ENCODE results near the gene PDSS2. TPM values are rescaled to one million over a fixed set of nuclear protein-coding genes. Genes with fewer than 3 reads are reported as not detected.

Gene PDSS2
- total RNA-seq, 1 donor from 2014 or later: 15.2 TPM

- H3K27me3 Mint-ChIP-seq: peaks cover 17% of the 10 kb centered on the region
- TF ChIP-seq, protein P1, sequence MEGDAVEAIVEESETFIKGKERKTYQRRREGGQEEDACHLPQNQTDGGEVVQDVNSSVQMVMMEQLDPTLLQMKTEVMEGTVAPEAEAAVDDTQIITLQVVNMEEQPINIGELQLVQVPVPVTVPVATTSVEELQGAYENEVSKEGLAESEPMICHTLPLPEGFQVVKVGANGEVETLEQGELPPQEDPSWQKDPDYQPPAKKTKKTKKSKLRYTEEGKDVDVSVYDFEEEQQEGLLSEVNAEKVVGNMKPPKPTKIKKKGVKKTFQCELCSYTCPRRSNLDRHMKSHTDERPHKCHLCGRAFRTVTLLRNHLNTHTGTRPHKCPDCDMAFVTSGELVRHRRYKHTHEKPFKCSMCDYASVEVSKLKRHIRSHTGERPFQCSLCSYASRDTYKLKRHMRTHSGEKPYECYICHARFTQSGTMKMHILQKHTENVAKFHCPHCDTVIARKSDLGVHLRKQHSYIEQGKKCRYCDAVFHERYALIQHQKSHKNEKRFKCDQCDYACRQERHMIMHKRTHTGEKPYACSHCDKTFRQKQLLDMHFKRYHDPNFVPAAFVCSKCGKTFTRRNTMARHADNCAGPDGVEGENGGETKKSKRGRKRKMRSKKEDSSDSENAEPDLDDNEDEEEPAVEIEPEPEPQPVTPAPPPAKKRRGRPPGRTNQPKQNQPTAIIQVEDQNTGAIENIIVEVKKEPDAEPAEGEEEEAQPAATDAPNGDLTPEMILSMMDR (conservative IDR thresholded peaks at IDR 0.05): no peak
- no peak overlapping the region for H3K27ac Mint-ChIP-seq
- DNase-seq (ENCODE audit: extremely low spot score, unreplicated experiment): no peak
- H3K36me3 Mint-ChIP-seq: no peaks in the 10 kb centered on the region
- H3K4me1 Mint-ChIP-seq (ENCODE audit: unreplicated experiment): peaks cover 33% of the 10 kb centered on the region
- no peaks in the 10 kb centered on the region for H3K9me3 Mint-ChIP-seq
- peak overlapping the region; percentile 36 for H3K4me3 Mint-ChIP-seq
These were observed 35.9 kb upstream of the PDSS2 start for GRCh38 chr6:107495196-107495643.

GRCh38 chr6:107493158-107494057 lies 34.0 kb upstream of the PDSS2 start:
- Mint-ChIP-seq H3K9me3 (no peaks in the 10 kb centered on the region), H3K27me3 (peaks cover 25% of the 10 kb centered on the region), H3K4me1 (ENCODE audit: unreplicated experiment) (peaks cover 28% of the 10 kb centered on the region), H3K4me3 (no peak overlapping the region), H3K27ac (no peak overlapping the region), H3K36me3 (no peaks in the 10 kb centered on the region)
- TF ChIP-seq, protein P1 (conservative IDR thresholded peaks at IDR 0.05): no peak
- no peak for DNase-seq (ENCODE audit: extremely low spot score, unreplicated experiment)

- TF ChIP-seq, protein P1 (conservative IDR thresholded peaks at IDR 0.05): no peak
- H3K4me1 Mint-ChIP-seq (ENCODE audit: unreplicated experiment): peaks cover 30% of the 10 kb centered on the region
- H3K9me3 Mint-ChIP-seq: no peaks in the 10 kb centered on the region
- no peaks in the 10 kb centered on the region for H3K36me3 Mint-ChIP-seq
- H3K27me3 Mint-ChIP-seq: peaks cover 39% of the 10 kb centered on the region
- DNase-seq (ENCODE audit: extremely low spot score, unreplicated experiment): no peak
- no peak overlapping the region for H3K27ac Mint-ChIP-seq
- no peak overlapping the region for H3K4me3 Mint-ChIP-seq
These were observed 32.6 kb upstream of the PDSS2 start for GRCh38 chr6:107491760-107492660.

GRCh38 chr6:107491138-107491609 lies 31.8 kb upstream of the PDSS2 start:
- peaks cover 26% of the 10 kb centered on the region for H3K4me1 Mint-ChIP-seq (ENCODE audit: unreplicated experiment)
- TF ChIP-seq, protein P1 (conservative IDR thresholded peaks at IDR 0.05): no peak
- H3K9me3 Mint-ChIP-seq: no peaks in the 10 kb centered on the region
- H3K4me3 Mint-ChIP-seq: no peak overlapping the region
- peaks cover 4% of the 10 kb centered on the region for H3K36me3 Mint-ChIP-seq
- H3K27ac Mint-ChIP-seq: no peak overlapping the region
- H3K27me3 Mint-ChIP-seq: peaks cover 45% of the 10 kb centered on the region
- peak; percentile 76 for DNase-seq (ENCODE audit: extremely low spot score, unreplicated experiment)

- peaks cover 49% of the 10 kb centered on the region for H3K27me3 Mint-ChIP-seq
- H3K4me1 Mint-ChIP-seq (ENCODE audit: unreplicated experiment): peaks cover 22% of the 10 kb centered on the region
- H3K27ac Mint-ChIP-seq: peak overlapping the region; percentile 31
- peaks cover 4% of the 10 kb centered on the region for H3K36me3 Mint-ChIP-seq
- TF ChIP-seq, protein P1 (conservative IDR thresholded peaks at IDR 0.05): no peak
- DNase-seq (ENCODE audit: extremely low spot score, unreplicated experiment): no peak
- no peak overlapping the region for H3K4me3 Mint-ChIP-seq
- H3K9me3 Mint-ChIP-seq: no peaks in the 10 kb centered on the region
These were observed 31.3 kb upstream of the PDSS2 start for GRCh38 chr6:107490566-107491137.
